Stimulated activated CD8-positive, alpha-beta memory T cell treated with anti-CD3 and anti-CD28 coated beads, Interleukin-12 subunit alpha, Interleukin-12 subunit beta, amount 100 ng/mL, for 4 hours (primary cell): ENCODE results near the gene TTBK2.
"Not testable (repeated sequence)": the region's sequence is repeated elsewhere in the genome, so short reads cannot be mapped to it uniquely, and the experiment has no call there.

Source experiments
- DNase-seq: peaks from one replicate; pipeline ENCODE4 v3.0.0-alpha.2; 2020; ENCODE audit warnings: low read depth

TTBK2 gene

GRCh38 chr15:42908538-42908937, 12.0 kb downstream of the TTBK2 start:
- no peak for DNase-seq

- no peak for DNase-seq
Measured at GRCh38 chr15:42903388-42904324, 16.9 kb downstream of the TTBK2 start.

GRCh38 chr15:42893911-42894310, 26.7 kb downstream of the TTBK2 start:
- not testable (repeated sequence) for DNase-seq

GRCh38 chr15:42891569-42891968, 29.0 kb downstream of the TTBK2 start:
- DNase-seq: no peak

DNA sequence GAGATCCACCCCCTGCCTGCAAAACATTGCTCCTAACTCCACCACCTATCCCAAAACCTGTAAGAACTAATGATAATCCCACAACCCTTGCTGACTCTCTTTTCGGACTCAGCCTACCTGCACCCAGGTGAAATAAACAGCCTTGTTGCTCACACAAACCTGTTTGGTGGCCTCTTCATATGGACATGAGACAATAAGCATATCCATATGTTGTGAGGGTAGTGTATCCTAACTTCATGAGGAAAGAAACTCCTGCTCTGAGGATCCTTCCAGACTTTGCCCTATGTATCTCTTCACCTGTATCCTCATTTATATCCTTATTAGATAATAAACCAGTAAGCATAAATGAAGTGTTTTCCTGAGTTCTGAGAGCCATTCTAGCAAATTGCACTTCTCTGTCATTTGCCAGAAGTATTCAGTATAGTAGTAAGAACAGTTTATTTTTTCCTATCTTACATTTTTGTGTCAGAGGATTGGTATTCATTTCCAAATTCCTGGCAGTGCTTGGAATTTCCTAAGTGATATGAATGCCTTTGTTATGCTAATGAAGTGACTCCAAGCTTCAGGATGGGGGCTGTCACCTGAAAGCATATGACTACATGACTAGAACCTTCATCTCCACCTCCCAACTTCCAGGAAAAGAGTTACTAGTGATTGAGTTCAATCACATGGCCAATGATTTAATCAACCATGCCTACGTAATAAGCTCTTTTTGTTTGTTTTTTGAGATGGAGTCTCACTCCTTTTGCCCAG, 30.2 kb downstream of the TTBK2 start:
- DNase-seq: no peak

GRCh38 chr15:42887384-42887783, 33.2 kb downstream of the TTBK2 start:
- not testable (repeated sequence) for DNase-seq

DNA sequence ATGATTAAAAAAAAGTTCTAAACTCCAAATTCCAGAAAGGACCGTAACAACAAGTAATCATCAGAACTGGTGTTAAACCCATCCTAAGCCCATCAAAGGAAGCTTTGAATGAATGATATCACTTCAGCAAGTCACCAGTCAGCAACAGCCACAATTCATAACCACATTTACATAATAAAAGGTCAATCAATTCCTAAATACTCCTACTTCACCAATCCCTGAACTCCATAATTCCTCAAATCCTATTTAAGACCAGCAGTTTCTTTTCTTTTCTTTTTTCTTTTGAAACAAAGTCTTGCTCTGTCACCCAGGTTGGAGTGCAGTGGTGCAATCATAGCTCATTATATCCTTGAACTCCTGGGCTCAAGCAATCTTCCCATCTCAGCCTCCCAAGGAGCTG, 40.5 kb downstream of the TTBK2 start:
- no peak for DNase-seq

- DNase-seq: no peak
Measured at GRCh38 chr15:42879443-42879842, 41.1 kb downstream of the TTBK2 start.

- no peak for DNase-seq
Measured at GRCh38 chr15:42876224-42876623, 44.4 kb downstream of the TTBK2 start.

GRCh38 chr15:42868683-42869082, 51.9 kb downstream of the TTBK2 start:
- no peak for DNase-seq

DNA sequence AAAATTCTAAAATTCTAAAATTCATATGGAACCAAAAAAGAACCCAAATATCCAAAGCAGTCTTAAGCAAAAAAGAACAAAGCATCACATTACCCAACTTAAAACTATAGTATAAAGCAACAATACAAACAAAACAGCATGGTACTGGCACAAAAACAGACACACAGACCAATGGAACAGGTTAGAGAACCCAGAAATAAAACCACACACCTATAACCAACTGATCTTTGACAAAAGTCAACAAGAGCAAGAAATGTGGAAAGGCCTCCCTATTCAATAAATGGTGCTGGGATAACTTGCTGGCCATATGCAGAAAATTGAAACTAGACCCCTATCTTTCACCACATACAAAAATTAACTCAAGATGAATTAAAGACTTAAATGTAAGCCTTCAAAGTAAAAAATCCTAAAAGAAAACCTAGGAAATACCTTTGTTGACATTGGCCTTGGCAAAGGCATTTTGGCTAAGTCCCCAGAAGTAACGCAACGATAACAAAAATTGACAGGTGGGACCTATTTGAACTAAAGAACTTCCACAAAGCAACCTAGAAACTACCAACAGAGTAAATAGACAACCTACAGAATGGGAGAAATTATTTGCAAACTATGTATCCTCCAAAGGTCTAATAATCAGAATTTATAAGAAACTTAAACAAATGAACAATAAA, 56.9 kb downstream of the TTBK2 start:
- no peak for DNase-seq

DNA sequence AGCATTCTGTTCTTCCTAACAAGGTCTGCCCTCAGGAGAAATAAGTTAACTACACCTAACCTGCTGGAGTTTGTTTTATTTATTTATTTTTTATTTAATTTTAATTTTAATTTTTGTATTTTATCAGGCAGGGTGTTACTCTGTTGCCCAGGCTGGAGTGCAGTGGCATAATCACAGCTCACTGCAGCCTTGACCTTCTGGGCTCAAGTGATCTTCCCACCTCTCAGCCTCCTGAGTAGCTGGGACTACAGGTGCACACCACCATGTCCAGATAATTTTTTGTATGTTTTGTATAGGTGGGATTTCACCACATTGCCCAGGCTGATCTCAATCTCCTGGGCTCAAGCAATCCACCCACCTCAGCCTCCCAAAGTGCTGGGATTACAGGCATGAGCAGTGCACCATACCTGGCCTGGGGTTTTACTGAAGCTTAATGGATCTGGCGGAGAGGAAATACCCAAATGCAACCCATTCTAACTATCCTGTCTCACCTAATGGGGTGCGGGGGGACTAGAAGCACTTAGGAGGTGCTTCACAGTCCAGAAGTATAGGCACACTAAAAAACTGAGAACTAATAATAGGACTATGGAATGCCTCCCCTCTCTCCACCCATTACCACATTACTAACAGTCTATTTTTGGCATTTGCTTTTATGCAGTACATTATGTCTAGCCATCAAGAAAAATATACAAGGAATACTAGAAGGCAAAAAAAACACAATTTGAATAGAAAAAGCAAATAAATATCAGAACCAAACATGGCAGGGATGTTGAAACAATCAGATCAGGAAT, 61.4 kb downstream of the TTBK2 start:
- DNase-seq: no peak

- DNase-seq: no peak
Measured at GRCh38 chr15:42858540-42858939, 62.0 kb downstream of the TTBK2 start.

- DNase-seq: no peak
Measured at GRCh38 chr15:42854576-42854975, 66.0 kb downstream of the TTBK2 start.

DNA sequence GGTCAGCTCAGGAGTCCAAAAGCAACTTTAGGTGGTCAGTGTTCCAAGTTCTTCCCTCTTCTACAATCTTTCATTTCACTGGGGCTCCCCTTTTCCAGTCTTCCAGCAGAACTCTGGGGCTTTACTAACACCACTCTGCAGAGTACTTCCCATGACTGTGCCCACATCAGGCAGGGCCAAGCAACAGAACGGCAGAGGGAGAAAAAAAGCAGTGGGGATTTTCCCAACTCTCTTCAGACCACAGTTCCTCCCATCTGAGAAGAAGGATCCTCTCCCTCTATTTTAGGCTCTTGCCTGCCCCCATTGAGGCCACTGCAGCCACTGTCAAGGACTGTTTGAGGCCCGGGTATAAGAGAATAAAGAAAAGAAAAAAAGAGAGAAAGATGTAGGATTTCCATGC, 70.7 kb downstream of the TTBK2 start:
- DNase-seq: no peak

GRCh38 chr15:42848846-42849245, 71.7 kb downstream of the TTBK2 start:
- DNase-seq: no peak

DNA sequence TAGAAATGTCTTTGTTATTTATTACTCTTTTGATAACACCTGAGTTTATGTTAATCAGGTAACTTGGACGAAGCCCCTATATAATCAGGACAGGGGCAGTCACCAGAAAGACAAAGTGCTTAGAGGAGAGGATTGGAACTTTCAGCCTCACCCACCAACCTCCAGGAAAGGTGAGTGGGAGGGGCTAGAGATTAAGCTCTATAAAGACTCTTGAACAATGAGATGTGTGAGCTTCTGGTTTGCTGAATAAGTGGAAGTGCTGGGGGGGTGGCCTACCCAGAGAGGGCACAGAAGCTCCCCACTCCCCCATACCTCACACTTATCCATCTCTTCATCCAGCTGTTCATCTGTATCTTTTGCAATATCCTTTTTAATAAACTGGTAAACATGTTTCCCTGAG, 73.9 kb downstream of the TTBK2 start:
- no peak for DNase-seq

GRCh38 chr15:42845581-42845980, 75.0 kb downstream of the TTBK2 start:
- DNase-seq: no peak

- no peak for DNase-seq
Measured at GRCh38 chr15:42843699-42844098, 76.9 kb downstream of the TTBK2 start.

DNA sequence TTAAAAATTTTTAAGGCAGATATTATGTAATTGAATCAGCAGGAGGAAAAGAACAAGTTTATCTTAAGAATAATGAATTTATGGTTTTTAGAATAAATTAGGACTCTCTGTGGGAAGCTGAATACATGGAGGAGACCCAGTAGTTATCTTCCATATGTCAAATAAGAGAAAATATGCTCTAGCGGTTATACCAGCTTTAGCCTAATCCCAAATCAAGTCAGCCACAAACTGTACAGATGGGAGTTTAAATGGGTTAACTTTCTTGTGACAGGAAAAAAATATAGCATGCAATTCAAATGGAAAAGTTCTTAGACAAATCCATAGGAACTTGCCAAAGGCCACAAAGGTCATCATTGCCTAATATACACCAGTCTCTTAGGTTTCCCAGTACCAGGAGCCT, 84.3 kb downstream of the TTBK2 start:
- no peak for DNase-seq

- no peak for DNase-seq
Measured at GRCh38 chr15:42832576-42832975, 88.0 kb downstream of the TTBK2 start.
